KMS-11 (cell line): ENCODE measurements around the gene NLGN1.

ENCODE experiments used
- H2AFZ ChIP-seq: fragments of 200-600 bp; sonication (generic); 2 replicates; pipeline ENCODE4 v1.6.1; 2016; ENCODE audit warnings: antibody characterized with exemption, mixed run types, low read depth
- H3K27ac ChIP-seq: fragments of 200-600 bp; sonication (generic); 2 replicates; pipeline ENCODE4 v1.6.1; 2016; ENCODE audit warnings: mild to moderate bottlenecking, mixed run types
- H3K27me3 ChIP-seq: fragments of 200-600 bp; sonication (generic); 2 replicates; pipeline ENCODE4 v1.6.1; 2017; ENCODE audit warnings: mild to moderate bottlenecking, low read depth, mixed run types, moderate library complexity; ENCODE audit not compliant: insufficient read depth
- H3K36me3 ChIP-seq: fragments of 200-600 bp; sonication (generic); 2 replicates; pipeline ENCODE4 v1.6.1; 2017; ENCODE audit warnings: mild to moderate bottlenecking, mixed run types; ENCODE audit not compliant: insufficient read depth
- H3K4me1 ChIP-seq: fragments of 200-600 bp; sonication (generic); 2 replicates; pipeline ENCODE4 v1.6.1; 2016; ENCODE audit warnings: mild to moderate bottlenecking, low read depth, mixed run types; ENCODE audit not compliant: poor library complexity, severe bottlenecking
- H3K4me2 ChIP-seq: fragments of 200-600 bp; sonication (generic); 2 replicates; pipeline ENCODE4 v1.7.0; 2016; ENCODE audit warnings: mild to moderate bottlenecking, mixed run types
- H3K4me3 ChIP-seq: fragments of 200-600 bp; sonication (generic); IDR thresholded peaks from 2 replicates; pipeline ENCODE4 v1.6.1; 2017; ENCODE audit warnings: low read depth, low read length, mixed read lengths; ENCODE audit not compliant: insufficient read depth
- H3K79me2 ChIP-seq: fragments of 200-600 bp; sonication (generic); 2 replicates; pipeline ENCODE4 v1.6.1; 2016; ENCODE audit warnings: low read depth, mixed run types; ENCODE audit not compliant: insufficient read depth
- H3K9ac ChIP-seq: fragments of 200-600 bp; sonication (generic); 2 replicates; pipeline ENCODE4 v1.6.1; 2016; ENCODE audit warnings: mild to moderate bottlenecking, mixed run types
- H4K20me1 ChIP-seq: fragments of 200-600 bp; sonication (generic); 2 replicates; pipeline ENCODE4 v1.6.1; 2016; ENCODE audit warnings: mild to moderate bottlenecking, mixed run types; ENCODE audit not compliant: insufficient read depth
- TF ChIP-seq, protein P1 (sequence below): fragments of 200-600 bp; sonication (generic); conservative IDR thresholded peaks from 2 replicates; pipeline ENCODE4 v1.6.1; 2017; ENCODE audit warnings: low read depth, mild to moderate bottlenecking, antibody characterized with exemption, low read length, moderate library complexity, mixed read lengths

The NLGN1 gene

DNA sequence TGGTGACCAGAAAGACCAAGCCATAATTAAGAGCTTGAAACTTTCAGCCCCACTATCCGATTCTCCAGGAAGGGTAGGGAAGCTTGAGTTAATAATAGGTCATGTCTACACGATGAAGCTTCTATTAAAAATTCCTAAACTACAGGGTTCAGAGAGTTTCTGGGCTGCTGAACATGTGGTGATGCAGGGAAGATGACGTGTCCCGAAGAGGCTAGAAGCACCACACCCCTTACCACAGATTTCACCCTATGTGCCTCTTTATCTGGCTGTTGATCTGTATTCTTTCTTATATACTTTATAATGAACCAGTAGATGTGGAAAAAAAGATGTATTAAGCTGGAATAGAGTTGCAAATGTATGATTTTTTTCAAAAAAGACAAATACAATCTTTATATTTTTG lies 473.4 kb downstream of the NLGN1 start:
- Histone ChIP-seq H4K20me1 (no peaks in the 10 kb centered on the region), H3K9ac (no peak overlapping the region), H3K4me1 (no peaks in the 10 kb centered on the region), H2AFZ (no peak overlapping the region), H3K27ac (no peak overlapping the region), H3K4me3 (no peak overlapping the region), H3K36me3 (no peaks in the 10 kb centered on the region), H3K79me2 (no peaks in the 10 kb centered on the region), H3K4me2 (no peak overlapping the region), H3K27me3 (no peaks in the 10 kb centered on the region)
- TF ChIP-seq, protein P1, sequence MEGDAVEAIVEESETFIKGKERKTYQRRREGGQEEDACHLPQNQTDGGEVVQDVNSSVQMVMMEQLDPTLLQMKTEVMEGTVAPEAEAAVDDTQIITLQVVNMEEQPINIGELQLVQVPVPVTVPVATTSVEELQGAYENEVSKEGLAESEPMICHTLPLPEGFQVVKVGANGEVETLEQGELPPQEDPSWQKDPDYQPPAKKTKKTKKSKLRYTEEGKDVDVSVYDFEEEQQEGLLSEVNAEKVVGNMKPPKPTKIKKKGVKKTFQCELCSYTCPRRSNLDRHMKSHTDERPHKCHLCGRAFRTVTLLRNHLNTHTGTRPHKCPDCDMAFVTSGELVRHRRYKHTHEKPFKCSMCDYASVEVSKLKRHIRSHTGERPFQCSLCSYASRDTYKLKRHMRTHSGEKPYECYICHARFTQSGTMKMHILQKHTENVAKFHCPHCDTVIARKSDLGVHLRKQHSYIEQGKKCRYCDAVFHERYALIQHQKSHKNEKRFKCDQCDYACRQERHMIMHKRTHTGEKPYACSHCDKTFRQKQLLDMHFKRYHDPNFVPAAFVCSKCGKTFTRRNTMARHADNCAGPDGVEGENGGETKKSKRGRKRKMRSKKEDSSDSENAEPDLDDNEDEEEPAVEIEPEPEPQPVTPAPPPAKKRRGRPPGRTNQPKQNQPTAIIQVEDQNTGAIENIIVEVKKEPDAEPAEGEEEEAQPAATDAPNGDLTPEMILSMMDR, result no peak

- Histone ChIP-seq H3K4me3 (no peak overlapping the region), H3K36me3 (no peaks in the 10 kb centered on the region), H3K27me3 (no peaks in the 10 kb centered on the region), H4K20me1 (no peaks in the 10 kb centered on the region), H3K79me2 (no peaks in the 10 kb centered on the region), H3K27ac (no peak overlapping the region), H3K4me1 (no peaks in the 10 kb centered on the region), H3K9ac (no peak overlapping the region), H3K4me2 (no peak overlapping the region), H2AFZ (no peak overlapping the region)
- TF ChIP-seq, protein P1, result no peak
These were observed 478.2 kb downstream of the NLGN1 start for GRCh38 chr3:173875790-173876189.

DNA sequence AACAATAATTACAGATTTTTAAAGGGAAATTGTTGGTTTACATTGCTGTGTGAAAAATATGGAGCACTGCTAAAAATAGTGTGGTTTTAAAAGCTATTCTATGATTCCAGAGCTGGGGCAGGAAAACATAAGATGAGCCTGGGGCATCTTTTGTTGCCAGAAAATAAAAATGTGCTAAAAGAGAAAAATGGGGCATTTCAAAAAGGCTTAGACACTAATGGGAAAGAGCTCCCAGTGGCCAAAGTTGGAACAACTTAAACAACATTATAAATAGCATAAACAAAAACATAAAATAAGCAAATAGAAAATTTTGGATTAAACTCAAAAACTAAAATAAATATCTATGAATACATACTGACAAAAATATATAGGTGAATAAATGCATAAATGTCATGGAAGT lies 478.9 kb downstream of the NLGN1 start:
- Histone ChIP-seq H3K4me1 (no peaks in the 10 kb centered on the region), H3K27me3 (no peaks in the 10 kb centered on the region), H3K27ac (no peak overlapping the region), H3K79me2 (no peaks in the 10 kb centered on the region), H3K4me3 (no peak overlapping the region), H3K9ac (no peak overlapping the region), H3K4me2 (no peak overlapping the region), H2AFZ (no peak overlapping the region), H4K20me1 (no peaks in the 10 kb centered on the region), H3K36me3 (no peaks in the 10 kb centered on the region)
- TF ChIP-seq, protein P1, result peak; percentile 39; the same call in 1 of the 2 replicates

DNA sequence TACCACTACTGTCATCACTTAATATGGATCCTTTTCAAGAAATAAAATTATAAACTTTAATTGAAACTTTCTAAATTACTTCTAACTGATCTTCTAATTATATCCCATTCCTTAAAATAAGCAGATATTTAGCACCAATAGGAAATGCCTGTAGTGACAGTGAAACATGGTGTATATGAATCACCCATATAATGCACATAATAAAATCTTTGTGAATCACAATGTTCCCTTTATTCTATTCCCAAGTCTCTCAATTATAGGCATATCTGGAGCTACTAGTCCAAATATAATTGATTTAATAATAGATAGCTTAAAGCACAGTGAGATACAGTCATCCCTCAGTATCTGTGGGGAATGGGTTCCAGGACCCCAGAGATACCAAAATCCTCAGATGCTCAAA lies 490.3 kb downstream of the NLGN1 start:
- Histone ChIP-seq H3K9ac (no peak overlapping the region), H3K79me2 (no peaks in the 10 kb centered on the region), H4K20me1 (no peaks in the 10 kb centered on the region), H3K27ac (no peak overlapping the region), H3K36me3 (no peaks in the 10 kb centered on the region), H2AFZ (no peak overlapping the region), H3K4me2 (no peak overlapping the region), H3K4me3 (no peak overlapping the region), H3K27me3 (no peaks in the 10 kb centered on the region), H3K4me1 (no peaks in the 10 kb centered on the region)
- TF ChIP-seq, protein P1, result no peak
